Thyroid gland (tissue), 4 donors: Measurements from ENCODE around the gene SLC44A1.

ENCODE experiments used
- POLR2A ChIP-seq, 2 donors: fragments of 450-650 bp; IDR thresholded peaks; one replicate each; pipeline ENCODE4 v1.6.1; 2017; ENCODE audit warnings: antibody characterized with exemption in 2 of 2, mild to moderate bottlenecking in 2 of 2, moderate library complexity in 1 of 2
- TF ChIP-seq, protein P1 (sequence below), 6 experiments: fragments of 200-600 bp in 3 of 6; fragments of 450-650 bp in 3 of 6; sonication (generic) in 3 of 6; IDR thresholded peaks; one replicate each; pipeline ENCODE4 v1.5.1; 2016 to 2019; ENCODE audit warnings: antibody characterized with exemption in 6 of 6, mild to moderate bottlenecking in 2 of 6, inconsistent platforms in 1 of 6, moderate library complexity in 1 of 6

- TF ChIP-seq, protein P1, sequence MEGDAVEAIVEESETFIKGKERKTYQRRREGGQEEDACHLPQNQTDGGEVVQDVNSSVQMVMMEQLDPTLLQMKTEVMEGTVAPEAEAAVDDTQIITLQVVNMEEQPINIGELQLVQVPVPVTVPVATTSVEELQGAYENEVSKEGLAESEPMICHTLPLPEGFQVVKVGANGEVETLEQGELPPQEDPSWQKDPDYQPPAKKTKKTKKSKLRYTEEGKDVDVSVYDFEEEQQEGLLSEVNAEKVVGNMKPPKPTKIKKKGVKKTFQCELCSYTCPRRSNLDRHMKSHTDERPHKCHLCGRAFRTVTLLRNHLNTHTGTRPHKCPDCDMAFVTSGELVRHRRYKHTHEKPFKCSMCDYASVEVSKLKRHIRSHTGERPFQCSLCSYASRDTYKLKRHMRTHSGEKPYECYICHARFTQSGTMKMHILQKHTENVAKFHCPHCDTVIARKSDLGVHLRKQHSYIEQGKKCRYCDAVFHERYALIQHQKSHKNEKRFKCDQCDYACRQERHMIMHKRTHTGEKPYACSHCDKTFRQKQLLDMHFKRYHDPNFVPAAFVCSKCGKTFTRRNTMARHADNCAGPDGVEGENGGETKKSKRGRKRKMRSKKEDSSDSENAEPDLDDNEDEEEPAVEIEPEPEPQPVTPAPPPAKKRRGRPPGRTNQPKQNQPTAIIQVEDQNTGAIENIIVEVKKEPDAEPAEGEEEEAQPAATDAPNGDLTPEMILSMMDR (IDR thresholded peaks at IDR 0.05), result no peak
- no peak for TF ChIP-seq POLR2A (IDR thresholded peaks at IDR 0.05)
Observed at GRCh38 chr9:105233873-105234272, 10.6 kb upstream of the SLC44A1 start.
